Psoas muscle (tissue), 8 donors: ENCODE measurements around the gene ARPC1A. TPM values are rescaled to one million over a fixed set of nuclear protein-coding genes. Genes with fewer than 3 reads are reported as not detected.
"Not testable (repeated sequence)": the region's sequence is repeated elsewhere in the genome, so short reads cannot be mapped to it uniquely, and the experiment has no call there.

Source experiments
- ATAC-seq, 4 donors: fragments of 200-7000 bp; cut with Tn5 transposase; one replicate each; pipeline ENCODE4 v1.9.1; 2020; ENCODE audit warnings: moderate library complexity in 3 of 4, mild to moderate bottlenecking in 2 of 4
- DNase-seq, 2 donors: peaks; one replicate each; pipeline ENCODE4 v3.0.0-alpha.2; 2020
- H3K27ac ChIP-seq: fragments of 200-600 bp; one replicate; pipeline ENCODE4 v1.8.0; 2022
- H3K27me3 ChIP-seq, 3 donors: fragments of 200-600 bp in 1 of 3; one replicate each; pipeline versions ENCODE4 v1.6.1 to v1.8.0; 2013 to 2022; ENCODE audit warnings: low read length in 2 of 3, mild to moderate bottlenecking in 2 of 3, moderate library complexity in 1 of 3; ENCODE audit not compliant: insufficient read depth in 3 of 3
- H3K36me3 ChIP-seq, 2 donors: fragments of 200-600 bp in 1 of 2; one replicate each; pipeline versions ENCODE4 v1.6.1 to v1.8.0; 2013 to 2022; ENCODE audit warnings: low read depth in 1 of 2, mild to moderate bottlenecking in 1 of 2, moderate library complexity in 1 of 2; ENCODE audit not compliant: insufficient read depth in 1 of 2
- H3K4me1 ChIP-seq: fragments of 200-600 bp; one replicate; pipeline ENCODE4 v1.8.0; 2022
- H3K4me3 ChIP-seq: fragments of 200-600 bp; one replicate; pipeline ENCODE4 v1.8.0; 2022; ENCODE audit warnings: mild to moderate bottlenecking
- H3K9me3 ChIP-seq: fragments of 200-600 bp; one replicate; pipeline ENCODE4 v1.8.0; 2022
- WGBS, 3 donors: extraction: QIAGEN DNeasy Blood & Tissue Kit; methylation state at CpG; one replicate each; pipeline versions ENCODE4 v1.1.6 to v1.1.7; 2013; 5-methylcytosine and 5-hydroxymethylcytosine counted together
- intact Hi-C, 2 donors: fragments of 100-400 bp; cut with DNase I; formaldehyde crosslinking; loops; one replicate each; pipeline versions ENCODE4 v1.11.0 to v1.14.2; 2022
- polyA plus RNA-seq, 3 donors: library from polyadenylated mRNA; stranded (reverse); fragments of 200-250 nt; gene quantifications; one replicate each; pipeline ENCODE4 v1.2.3, GENCODE V29; 2013
- total RNA-seq, 4 donors: library from RNA; stranded (reverse); fragmentation: NEBNext Ultra II Directional in 2 of 4; extraction: Animal tissue kit (Norgen Biotek cat#: 25700) in 2 of 4; gene quantifications; one replicate each; pipeline versions ENCODE4 v1.2.1 to v1.2.4, GENCODE V29; 2021 to 2023
- TF ChIP-seq, protein P1 (sequence below): fragments of 200-600 bp; IDR thresholded peaks from one replicate; pipeline ENCODE4 v1.8.0; 2022; ENCODE audit warnings: antibody characterized with exemption
- donor health status: healthy with polysubstance abuse.
- donor health status: DM: no; HTN: no; CAD: no; lungs with moderate emphysema.
- donor health status: Bipolar disorder and iron deficiency.
- donor health status: healthy.
- donor health status: DM: yes; HTN: yes; CAD: no.
- donor health status: DM: no; HTN: no; CAD: no.
- donor health status: DM: no; HTN: no; CAD: no.
- donor health status: DM: yes; HTN: yes; CAD: no.

Gene ARPC1A
- total and polyA plus RNA-seq, 7 donors, result 38.1 to 114 (median 47.6) TPM

DNA sequence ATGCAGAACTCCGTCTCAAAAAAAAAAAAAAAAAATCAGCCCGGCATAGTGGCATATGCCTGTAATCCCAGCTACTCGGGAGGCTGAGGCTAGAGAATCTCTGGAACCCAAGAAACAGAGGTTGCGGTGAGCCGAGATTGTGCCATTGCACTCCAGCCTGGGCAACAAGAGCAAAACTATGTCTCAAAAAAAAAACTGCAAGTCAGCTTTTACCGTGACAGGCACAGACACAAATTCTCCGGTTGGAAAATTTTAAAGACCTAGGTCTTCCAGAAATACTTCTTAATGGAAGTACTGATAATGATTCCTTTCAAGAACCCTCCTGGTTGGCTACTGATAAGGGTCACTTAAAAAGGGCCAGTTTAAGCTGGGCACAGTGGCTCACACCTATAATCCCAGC is 29.4 kb downstream of the ARPC1A start:
- H3K9me3 ChIP-seq, result no peaks in the 10 kb centered on the region
- peaks cover 18 to 98% of the 10 kb centered on the region in 2 donors for H3K36me3 ChIP-seq
- intact Hi-C loops, result no loop called here
- DNase-seq (no peak), ATAC-seq (no peak)
- H3K4me1 ChIP-seq, result no peaks in the 10 kb centered on the region
- WGBS, 3 donors, result 91 to 94% (median 93%) methylated on average over 6 to 7 of the region's 7 CpGs
- TF ChIP-seq, protein P1, sequence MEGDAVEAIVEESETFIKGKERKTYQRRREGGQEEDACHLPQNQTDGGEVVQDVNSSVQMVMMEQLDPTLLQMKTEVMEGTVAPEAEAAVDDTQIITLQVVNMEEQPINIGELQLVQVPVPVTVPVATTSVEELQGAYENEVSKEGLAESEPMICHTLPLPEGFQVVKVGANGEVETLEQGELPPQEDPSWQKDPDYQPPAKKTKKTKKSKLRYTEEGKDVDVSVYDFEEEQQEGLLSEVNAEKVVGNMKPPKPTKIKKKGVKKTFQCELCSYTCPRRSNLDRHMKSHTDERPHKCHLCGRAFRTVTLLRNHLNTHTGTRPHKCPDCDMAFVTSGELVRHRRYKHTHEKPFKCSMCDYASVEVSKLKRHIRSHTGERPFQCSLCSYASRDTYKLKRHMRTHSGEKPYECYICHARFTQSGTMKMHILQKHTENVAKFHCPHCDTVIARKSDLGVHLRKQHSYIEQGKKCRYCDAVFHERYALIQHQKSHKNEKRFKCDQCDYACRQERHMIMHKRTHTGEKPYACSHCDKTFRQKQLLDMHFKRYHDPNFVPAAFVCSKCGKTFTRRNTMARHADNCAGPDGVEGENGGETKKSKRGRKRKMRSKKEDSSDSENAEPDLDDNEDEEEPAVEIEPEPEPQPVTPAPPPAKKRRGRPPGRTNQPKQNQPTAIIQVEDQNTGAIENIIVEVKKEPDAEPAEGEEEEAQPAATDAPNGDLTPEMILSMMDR, result no peak
- H3K4me3 ChIP-seq, result no peak overlapping the region
- H3K27me3 ChIP-seq, result no peaks in the 10 kb centered on the region
- H3K27ac ChIP-seq, result no peak overlapping the region

DNA sequence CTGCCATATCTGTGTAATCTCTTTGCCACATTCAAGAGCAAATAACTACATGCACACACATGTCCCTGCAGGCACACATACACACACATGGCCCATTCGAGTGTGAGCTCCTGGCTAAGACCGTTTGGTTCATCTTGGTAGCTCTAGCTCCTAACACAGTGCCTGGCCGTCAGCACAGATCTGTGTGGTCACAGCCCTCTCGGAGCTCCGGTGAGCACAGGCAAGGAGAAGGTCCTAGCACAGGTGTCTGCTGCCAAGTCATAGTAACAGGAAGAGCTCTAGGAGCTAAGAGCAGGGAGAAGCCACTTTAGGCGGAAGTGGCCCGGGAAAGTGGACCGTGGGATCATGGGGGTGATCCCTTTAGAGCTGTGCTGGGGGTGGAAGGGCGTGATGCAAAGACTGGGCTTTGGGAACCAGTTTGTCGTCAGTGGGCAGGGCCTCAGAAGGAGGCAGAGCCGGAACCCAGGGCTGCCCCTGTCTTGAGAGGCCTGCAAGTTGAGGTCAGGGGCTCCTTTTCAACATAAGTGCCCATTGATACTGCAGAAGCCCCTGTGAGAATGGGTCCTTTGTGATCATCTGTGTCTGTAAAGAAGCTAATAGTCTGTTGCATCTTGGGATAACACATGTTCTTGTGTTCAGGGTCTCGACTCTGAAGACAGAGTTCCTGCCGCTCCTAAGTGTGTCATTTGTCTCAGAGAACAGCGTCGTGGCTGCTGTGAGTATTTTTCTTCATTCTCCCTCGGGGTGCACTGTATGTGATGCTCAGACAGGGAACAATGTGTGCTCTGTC is 32.2 kb downstream of the ARPC1A start:
- no peak overlapping the region for H3K4me3 ChIP-seq
- no peaks in the 10 kb centered on the region for H3K4me1 ChIP-seq
- H3K36me3 ChIP-seq, result peaks cover 13 to 98% of the 10 kb centered on the region in 2 donors
- H3K9me3 ChIP-seq, result no peaks in the 10 kb centered on the region
- H3K27me3 ChIP-seq, result no peaks in the 10 kb centered on the region
- no peak overlapping the region for H3K27ac ChIP-seq
- 91 to 92% (median 92%) methylated on average over 16 of the region's 16 CpGs for WGBS, 3 donors
- intact Hi-C loops, result no loop called here
- ATAC-seq (no peak), DNase-seq (no peak)
- TF ChIP-seq, protein P1, result no peak

GRCh38 chr7:99358521-99358920 is 32.8 kb downstream of the ARPC1A start:
- H3K4me1 ChIP-seq, intact Hi-C loops, H3K9me3 ChIP-seq, H3K27ac ChIP-seq, DNase-seq, H3K27me3 ChIP-seq, H3K4me3 ChIP-seq, ATAC-seq: not testable (repeated sequence)
- H3K36me3 ChIP-seq, result peaks cover 13 to 98% of the 10 kb centered on the region in 2 donors
- WGBS, 3 donors, result 97 to 99% (median 98%) methylated on average over 15 of the region's 15 CpGs

- H3K27ac ChIP-seq, result no peak overlapping the region
- WGBS, 3 donors, result 86 to 89% (median 88%) methylated on average over 22 of the region's 22 CpGs
- H3K27me3 ChIP-seq, result no peaks in the 10 kb centered on the region
- ATAC-seq (no peak), DNase-seq (no peak)
- no peaks in the 10 kb centered on the region for H3K4me1 ChIP-seq
- no peaks in the 10 kb centered on the region for H3K9me3 ChIP-seq
- TF ChIP-seq, protein P1, result no peak
- H3K4me3 ChIP-seq, result no peak overlapping the region
- intact Hi-C loops, result no loop called here
- peaks cover 8 to 98% of the 10 kb centered on the region in 2 donors for H3K36me3 ChIP-seq
These were observed 33.9 kb downstream of the ARPC1A start for GRCh38 chr7:99359465-99360154.

DNA sequence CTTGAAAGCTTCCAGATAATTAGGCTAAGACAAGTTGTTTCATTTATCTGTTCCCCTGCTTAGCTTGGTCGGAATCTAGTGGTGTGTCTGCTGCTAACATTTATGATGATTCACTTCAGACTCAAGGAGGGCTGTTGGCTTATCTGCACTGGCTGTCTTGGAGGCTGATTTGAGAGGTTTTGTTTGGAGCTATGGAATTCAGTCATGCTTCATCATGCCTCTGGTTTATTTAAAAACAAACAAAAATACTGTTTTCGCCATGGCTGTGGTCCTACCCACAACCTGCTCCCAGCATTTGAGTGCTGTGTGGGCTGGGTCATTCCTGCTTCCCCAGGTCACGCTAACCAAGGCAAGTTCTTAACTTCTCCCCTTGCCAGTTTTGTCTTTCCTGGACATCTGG is 37.1 kb downstream of the ARPC1A start:
- WGBS, 3 donors, result 88 to 89% (median 89%) methylated on average over 3 of the region's 3 CpGs

More for the DNA sequence above, 37.1 kb downstream of the ARPC1A start:
- ATAC-seq, result no peak
- intact Hi-C loops, result no loop called here
- H3K9me3 ChIP-seq, result no peaks in the 10 kb centered on the region
- no peak for DNase-seq
- no peaks in the 10 kb centered on the region for H3K27me3 ChIP-seq
- H3K4me1 ChIP-seq, result no peaks in the 10 kb centered on the region
- H3K36me3 ChIP-seq, result peaks cover 3 to 98% of the 10 kb centered on the region in 2 donors
- H3K27ac ChIP-seq, result no peak overlapping the region
- no peak overlapping the region for H3K4me3 ChIP-seq
- TF ChIP-seq, protein P1, result no peak
